ENCODE results near the gene ZNF514.

ZNF514 gene

DNA sequence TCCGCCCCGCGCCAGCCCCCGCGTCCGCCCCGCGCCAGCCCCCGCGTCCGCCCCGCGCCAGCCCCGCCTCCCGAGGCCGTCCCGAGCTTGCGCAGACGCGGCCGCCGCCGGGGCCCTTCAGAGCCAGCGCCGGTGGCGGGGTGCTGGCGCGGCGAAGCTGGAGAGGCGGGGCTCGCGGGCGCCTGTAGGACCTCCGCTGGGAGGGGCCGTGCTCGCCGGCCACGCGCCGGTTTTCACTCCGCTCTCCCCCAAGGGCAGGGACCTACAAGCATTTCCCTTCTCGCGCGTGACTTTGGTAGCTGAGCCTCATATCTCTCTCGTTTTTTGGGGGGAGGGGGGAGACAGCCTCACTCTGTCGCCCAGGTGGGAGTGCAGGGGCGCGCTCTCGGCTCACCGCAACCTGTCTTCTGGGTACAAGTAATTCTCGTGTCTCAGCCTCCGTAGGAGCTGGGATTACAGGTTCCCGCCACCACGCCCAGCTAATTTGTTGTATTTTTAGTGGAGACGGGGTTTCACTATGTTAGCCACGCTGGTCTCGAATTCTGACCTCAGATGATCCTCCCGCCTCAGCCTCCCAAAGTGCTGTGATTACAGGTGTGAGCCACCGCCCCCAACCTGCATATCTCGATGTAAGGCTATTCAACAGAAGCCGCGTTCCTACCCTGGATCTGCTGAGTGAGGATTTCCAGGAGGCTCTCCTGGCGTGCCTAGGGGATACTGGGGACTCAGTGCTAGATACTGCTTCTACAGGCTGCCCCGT is at the start of gene ZNF514:
ZNF514 (minus strand) TSS at position 159 of the 760 bp plus-strand sequence. CDS start 6,595 bp downstream, outside the sequence.
- DNase-seq: peak; percentile 69

- DNase-seq: no peak
Observed at GRCh38 chr2:95208106-95208505, 48.5 kb upstream of the ZNF514 start.

GRCh38 chr2:95207111-95207961 is 47.7 kb upstream of the ZNF514 start, which contains the start of gene ZNF892:
TSS of gene ZNF892 (plus strand) at chr2:95207521. CDS start at chr2:95207816, 295 bp downstream.
- peak; percentile 81 for DNase-seq

DNA sequence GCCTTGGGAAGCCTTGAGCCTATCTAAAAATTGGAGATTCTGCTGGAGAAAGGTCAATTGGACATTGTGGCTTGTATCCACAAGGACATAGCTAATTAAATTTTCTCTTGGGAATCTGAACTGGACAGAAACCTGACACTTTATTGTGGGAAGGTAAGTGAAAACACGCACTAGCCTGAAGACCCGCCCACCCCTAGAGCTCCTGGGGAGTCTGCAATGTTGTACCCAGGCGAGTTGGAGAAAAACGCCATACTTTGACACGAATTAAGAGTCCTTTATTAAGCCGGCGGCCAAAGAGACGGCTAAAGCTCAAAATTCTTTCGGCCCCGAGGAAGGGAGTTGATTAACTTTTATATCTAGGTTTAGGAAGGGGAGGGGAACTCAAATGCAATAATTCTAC is 46.4 kb upstream of the ZNF514 start:
- no peak for DNase-seq

DNA sequence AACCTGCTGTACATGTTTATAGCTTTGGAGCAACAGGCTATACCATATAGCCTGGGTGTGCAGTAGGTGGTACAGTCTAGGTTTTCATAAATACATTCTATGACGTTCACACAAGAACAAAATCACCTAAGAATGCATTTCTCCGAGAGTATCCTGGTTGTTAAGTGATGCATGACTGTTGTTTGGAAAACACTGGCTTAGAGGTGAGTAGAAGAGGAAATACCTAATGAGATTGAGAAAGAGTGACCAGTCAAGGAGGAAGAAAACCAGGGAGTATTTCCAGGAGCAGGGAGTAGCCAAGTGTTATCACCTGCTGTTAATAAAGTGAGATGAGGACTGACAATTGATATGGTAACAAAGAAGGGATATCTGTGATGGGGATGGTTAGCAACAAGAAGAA is 44.7 kb upstream of the ZNF514 start:
- DNase-seq: no peak

DNA sequence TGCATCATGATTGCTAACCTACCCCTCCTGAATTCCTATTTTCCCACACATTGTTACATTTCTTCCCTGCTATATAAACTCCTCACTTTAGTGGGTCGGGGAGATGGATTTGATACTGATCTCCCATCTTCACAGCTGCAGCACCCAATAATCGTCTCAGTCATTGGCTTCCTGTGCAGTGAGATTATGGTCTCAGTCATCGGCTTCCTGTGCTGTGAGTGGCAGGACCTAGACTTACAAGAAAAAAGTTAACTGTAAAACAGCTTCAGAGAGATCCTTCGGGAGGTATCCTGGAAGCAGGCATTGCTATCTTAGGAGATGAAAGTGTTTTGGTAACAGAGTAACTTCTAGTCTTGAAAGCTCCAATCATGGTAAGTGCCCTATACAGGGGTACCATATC is 44.3 kb upstream of the ZNF514 start:
- no peak for DNase-seq

- DNase-seq: peak; percentile 41
Observed at GRCh38 chr2:95192956-95193355, 33.3 kb upstream of the ZNF514 start.

DNA sequence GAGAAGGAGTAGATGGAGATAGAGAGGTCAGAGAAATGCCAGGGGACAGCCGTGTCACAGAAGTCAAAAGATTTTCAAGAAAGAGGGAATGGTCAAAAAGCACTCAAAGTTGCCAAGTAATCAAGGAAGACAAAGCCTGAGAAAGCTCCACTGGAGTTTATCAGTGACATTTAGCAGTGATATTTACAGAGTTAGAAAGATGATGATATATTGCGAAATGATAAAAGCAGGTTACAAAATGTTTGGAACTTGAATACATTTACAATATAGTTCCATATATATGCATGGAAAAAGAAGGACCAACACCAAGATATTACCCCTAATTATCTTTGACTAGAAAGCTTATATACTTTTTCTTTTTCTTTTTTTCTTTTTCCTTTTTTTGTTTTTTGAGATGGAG is 26.3 kb upstream of the ZNF514 start:
- no peak for DNase-seq

GRCh38 chr2:95185197-95185596 is 25.5 kb upstream of the ZNF514 start:
- DNase-seq: no peak

DNA sequence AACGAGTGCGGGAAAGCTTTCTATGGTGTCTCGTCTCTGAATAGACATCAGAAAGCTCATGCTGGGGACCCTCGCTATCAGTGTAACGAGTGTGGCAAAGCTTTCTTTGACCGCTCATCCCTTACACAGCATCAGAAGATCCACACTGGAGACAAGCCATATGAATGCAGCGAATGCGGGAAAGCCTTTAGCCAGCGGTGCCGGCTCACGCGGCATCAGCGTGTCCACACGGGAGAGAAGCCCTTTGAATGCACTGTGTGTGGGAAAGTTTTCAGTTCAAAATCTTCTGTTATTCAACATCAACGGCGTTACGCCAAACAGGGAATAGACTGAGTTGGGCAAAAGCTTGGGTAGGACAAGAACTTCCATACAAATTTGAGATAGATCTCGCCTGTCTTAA is 22.1 kb upstream of the ZNF514 start:
- no peak for DNase-seq

- no peak for DNase-seq
Observed at GRCh38 chr2:95179451-95179850, 19.8 kb upstream of the ZNF514 start.

- DNase-seq: no peak
Observed at GRCh38 chr2:95174031-95174542, 14.4 kb upstream of the ZNF514 start.

DNA sequence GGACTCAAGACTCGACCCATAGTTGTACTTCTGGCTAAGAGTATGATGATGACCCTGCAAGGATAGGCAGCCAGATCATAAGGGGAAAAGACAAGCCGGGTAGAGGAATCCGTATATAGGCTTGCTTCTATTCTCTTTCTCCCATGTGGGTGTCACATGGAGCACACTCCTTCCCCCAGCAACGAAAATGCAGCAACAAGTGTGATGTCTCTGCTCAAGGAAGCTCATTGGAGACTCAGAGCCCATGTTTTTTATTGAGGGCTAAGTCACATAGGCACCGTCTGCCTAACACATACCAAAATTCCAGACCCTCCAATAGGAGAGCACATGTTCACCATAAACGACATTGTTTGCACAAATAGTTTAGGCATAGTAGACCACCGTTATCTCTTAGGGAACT is 12.3 kb upstream of the ZNF514 start:
- DNase-seq: no peak

DNA sequence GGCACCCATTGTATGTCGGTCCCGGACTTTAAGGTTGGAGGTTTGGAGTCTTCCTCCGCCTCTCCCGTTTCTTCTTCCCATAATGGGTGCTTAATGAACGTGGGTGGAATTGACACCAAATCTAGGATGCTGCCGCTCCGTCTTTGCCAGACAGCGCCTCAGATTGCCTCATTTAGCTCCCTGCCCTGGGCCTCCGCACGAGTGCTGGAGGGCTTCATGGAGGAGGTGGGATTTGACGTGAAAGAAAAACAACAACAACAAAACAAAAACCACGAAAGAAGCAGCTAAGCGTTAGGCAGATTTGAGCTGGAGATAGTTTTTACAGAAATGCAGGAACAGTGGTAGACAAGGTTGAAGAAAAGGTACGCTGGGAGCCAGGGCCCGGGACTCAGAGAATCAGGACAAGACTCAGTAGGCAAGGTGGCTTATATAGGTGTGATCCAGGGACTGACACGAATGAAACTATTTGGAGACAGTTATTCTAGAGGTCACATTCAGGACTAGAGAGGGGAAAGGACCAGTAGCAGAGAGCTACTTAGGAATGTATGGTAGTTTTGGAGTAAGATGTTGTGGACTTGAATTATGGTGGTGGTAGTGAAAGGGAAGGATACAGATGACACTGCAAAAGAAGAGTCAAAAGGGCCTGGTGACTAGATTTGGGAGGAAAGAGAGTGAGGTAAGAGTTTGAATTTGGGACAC is 6.6 kb upstream of the ZNF514 start:
- no peak for DNase-seq

- peak; percentile 95 for DNase-seq
Observed at GRCh38 chr2:95165371-95166064, 5.9 kb upstream of the ZNF514 start, which contains the start of gene ZNF2. TSS of gene ZNF2 (plus strand) at chr2:95165809. CDS start at chr2:95176227, 10,418 bp downstream.

DNA sequence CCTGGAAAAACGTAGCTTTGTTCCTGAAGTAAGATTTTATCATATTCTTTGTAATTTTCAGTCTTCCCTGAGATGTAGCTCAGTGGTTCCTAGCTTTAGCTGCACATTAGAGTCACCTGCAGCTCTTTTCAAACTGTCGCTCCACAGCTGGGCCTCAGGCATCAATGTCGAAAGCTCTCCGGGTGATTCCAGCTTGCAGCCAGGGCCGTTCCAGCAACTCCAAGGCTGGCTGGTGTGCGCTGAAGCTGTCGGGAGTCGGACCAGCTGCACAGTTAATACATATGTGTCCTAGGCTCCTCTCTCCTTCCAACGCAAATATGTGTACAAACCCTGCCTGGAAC is 5.4 kb upstream of the ZNF514 start:
- DNase-seq: no peak

DNA sequence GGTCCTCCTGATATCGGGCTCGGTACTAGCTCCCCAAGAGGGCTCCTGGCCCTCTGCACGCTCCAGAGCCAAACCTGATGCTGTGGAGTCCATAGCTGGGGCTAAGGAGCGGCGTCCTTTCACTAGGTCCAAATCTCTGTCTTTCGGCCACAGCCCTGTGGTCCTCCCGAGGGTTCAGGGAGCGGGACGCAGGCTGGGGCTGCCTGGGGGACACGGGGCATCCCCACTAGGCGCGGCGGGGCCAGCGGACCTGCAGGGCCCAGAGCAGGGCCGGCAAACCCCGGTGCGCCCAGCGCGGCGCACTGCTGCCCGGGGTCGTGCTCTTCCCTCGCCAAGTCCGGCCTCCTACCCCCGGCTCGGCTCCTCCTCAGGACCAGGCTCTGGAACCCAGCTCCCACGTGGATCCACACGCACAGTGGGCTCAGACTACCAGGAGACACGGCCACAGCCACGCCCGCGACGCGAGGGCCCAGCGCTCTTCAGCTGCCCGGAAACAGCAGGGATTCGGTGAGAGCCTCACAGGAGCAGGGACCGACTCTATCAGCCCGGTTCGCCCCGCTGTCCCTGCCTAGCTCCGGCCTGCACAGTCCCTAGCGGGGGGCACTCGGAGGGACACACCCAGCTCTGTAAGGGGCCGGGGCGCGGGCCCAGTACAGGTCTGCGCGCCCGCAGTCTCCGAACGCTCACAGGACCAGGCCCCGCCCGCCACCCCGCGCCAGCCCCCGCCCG is 593 bp downstream of the ZNF514 start:
- DNase-seq: no peak

- DNase-seq: no peak
Observed at GRCh38 chr2:95158441-95158840, 1.2 kb downstream of the ZNF514 start.

GRCh38 chr2:95149397-95149984 is 10.2 kb downstream of the ZNF514 start:
- DNase-seq: no peak

- DNase-seq: no peak
Observed at GRCh38 chr2:95143838-95144237, 15.8 kb downstream of the ZNF514 start.

- DNase-seq: no peak
Observed at GRCh38 chr2:95138702-95139101, 20.9 kb downstream of the ZNF514 start.

- no peak for DNase-seq
Observed at GRCh38 chr2:95122197-95122551, 37.5 kb downstream of the ZNF514 start.

Measured in stimulated activated CD4-positive, alpha-beta T cell treated with anti-CD3 and anti-CD28 coated beads, Interleukin-12 subunit alpha, Interleukin-12 subunit beta, amount 100 ng/mL, for 4 hours (primary cell).